Panc1 (cell line): ENCODE results near the gene PLEKHH2.

ENCODE experiments used
- POLR2AphosphoS5 ChIP-seq: IDR thresholded peaks from 2 replicates; pipeline ENCODE4 v1.6.1; 2012; ENCODE audit warnings: mild to moderate bottlenecking, low read depth, low read length, moderate library complexity
- REST ChIP-seq, 2 experiments: IDR thresholded peaks; 2 replicates each; pipeline ENCODE4 v1.6.1; 2011 to 2012; ENCODE audit warnings: low read depth in 2 of 2, control low read depth in 1 of 2, low read length in 1 of 2, mild to moderate bottlenecking in 1 of 2, moderate library complexity in 1 of 2; ENCODE audit not compliant: insufficient read depth in 1 of 2
- TCF7L2 ChIP-seq: IDR thresholded peaks from 2 replicates; pipeline ENCODE4 v1.6.1; 2011; ENCODE audit warnings: mild to moderate bottlenecking, low read depth, low read length, inconsistent platforms
- TF ChIP-seq, protein P1 (sequence below): fragments of 450-650 bp; IDR thresholded peaks from 2 replicates; pipeline ENCODE4 v1.5.1; 2017; ENCODE audit warnings: mild to moderate bottlenecking

DNA sequence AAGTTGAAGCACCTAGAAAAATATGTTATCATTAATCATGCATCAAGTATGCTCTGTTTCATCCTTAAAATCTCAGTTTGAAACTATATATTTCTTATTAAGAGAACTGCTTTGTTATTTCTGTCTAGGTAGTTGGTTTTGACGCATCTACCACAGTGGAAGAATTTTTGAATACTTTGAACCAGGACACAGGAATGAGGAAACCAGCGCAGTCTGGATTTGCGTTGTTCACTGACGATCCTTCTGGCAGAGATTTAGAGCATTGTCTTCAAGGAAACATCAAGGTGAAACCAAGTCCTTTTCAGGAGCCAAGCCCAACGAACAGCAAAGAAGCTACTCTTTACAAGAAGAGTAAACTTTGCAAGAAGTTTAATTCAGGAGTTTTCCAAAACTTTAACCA, 106.6 kb downstream of the PLEKHH2 start:
- TF ChIP-seq, protein P1, sequence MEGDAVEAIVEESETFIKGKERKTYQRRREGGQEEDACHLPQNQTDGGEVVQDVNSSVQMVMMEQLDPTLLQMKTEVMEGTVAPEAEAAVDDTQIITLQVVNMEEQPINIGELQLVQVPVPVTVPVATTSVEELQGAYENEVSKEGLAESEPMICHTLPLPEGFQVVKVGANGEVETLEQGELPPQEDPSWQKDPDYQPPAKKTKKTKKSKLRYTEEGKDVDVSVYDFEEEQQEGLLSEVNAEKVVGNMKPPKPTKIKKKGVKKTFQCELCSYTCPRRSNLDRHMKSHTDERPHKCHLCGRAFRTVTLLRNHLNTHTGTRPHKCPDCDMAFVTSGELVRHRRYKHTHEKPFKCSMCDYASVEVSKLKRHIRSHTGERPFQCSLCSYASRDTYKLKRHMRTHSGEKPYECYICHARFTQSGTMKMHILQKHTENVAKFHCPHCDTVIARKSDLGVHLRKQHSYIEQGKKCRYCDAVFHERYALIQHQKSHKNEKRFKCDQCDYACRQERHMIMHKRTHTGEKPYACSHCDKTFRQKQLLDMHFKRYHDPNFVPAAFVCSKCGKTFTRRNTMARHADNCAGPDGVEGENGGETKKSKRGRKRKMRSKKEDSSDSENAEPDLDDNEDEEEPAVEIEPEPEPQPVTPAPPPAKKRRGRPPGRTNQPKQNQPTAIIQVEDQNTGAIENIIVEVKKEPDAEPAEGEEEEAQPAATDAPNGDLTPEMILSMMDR = no peak
- no peak for TF ChIP-seq TCF7L2
- TF ChIP-seq POLR2AphosphoS5 = no peak
- TF ChIP-seq REST (IDR thresholded peaks at IDR 0.05; ENCODE audit: insufficient read depth in 1 of 2, low read depth in 2 of 2, low read length in 1 of 2) = no peak
